Suprapubic skin (tissue), 4 donors: ENCODE data around the gene CAMK2D. TPM values are rescaled to one million over a fixed set of nuclear protein-coding genes. Genes with fewer than 3 reads are reported as not detected.

ENCODE experiments used
- DNase-seq, 2 donors: peaks; one replicate each; pipeline ENCODE4 v3.0.0-alpha.2; 2019; ENCODE audit warnings: low spot score in 2 of 2
- H3K27ac ChIP-seq: fragments of 200-600 bp; sonication (generic); one replicate; pipeline ENCODE4 v1.5.1; 2019
- H3K27me3 ChIP-seq: fragments of 200-600 bp; sonication (generic); one replicate; pipeline ENCODE4 v1.5.1; 2019
- H3K36me3 ChIP-seq: fragments of 200-600 bp; sonication (generic); one replicate; pipeline ENCODE4 v1.5.1; 2019
- H3K4me1 ChIP-seq: fragments of 200-600 bp; sonication (generic); one replicate; pipeline ENCODE4 v1.5.1; 2019
- H3K4me3 ChIP-seq: fragments of 200-600 bp; sonication (generic); one replicate; pipeline ENCODE4 v1.5.1; 2019; ENCODE audit warnings: mild to moderate bottlenecking
- H3K9me3 ChIP-seq: fragments of 200-600 bp; sonication (generic); one replicate; pipeline ENCODE4 v1.5.1; 2019
- CTCF ChIP-seq, 2 donors: fragments of 200-600 bp in 1 of 2; fragments of 450-650 bp in 1 of 2; sonication (generic) in 1 of 2; IDR thresholded peaks; one replicate each; pipeline ENCODE4 v1.5.1; 2016 to 2019; ENCODE audit warnings: antibody characterized with exemption in 2 of 2, mild to moderate bottlenecking in 1 of 2, moderate library complexity in 1 of 2
- EP300 ChIP-seq: sonication (generic); formaldehyde crosslinking; IDR thresholded peaks from one replicate; pipeline ENCODE4 v1.6.1; 2017; ENCODE audit warnings: antibody characterized with exemption
- POLR2A ChIP-seq, 2 donors: fragments of 450-650 bp; IDR thresholded peaks; one replicate each; pipeline ENCODE4 v1.6.1; 2017; ENCODE audit warnings: antibody characterized with exemption in 2 of 2, mild to moderate bottlenecking in 2 of 2, moderate library complexity in 2 of 2
- POLR2AphosphoS5 ChIP-seq, 3 donors: sonication (generic); formaldehyde crosslinking; IDR thresholded peaks; one replicate each; pipeline ENCODE4 v1.6.1; 2017; ENCODE audit warnings: antibody characterized with exemption in 3 of 3
- WGBS: methylation state at CpG from one replicate; pipeline ENCODE4 v1.1.5; 2018; 5-methylcytosine and 5-hydroxymethylcytosine counted together
- total RNA-seq, 4 donors: library from RNA; depleted of rRNA; stranded (reverse); fragments of >200 nt; gene quantifications; one replicate each; pipeline ENCODE4 v1.1.0, GENCODE V29; 2016

The CAMK2D gene
- total RNA-seq, 4 donors from 2014 or later, result 21.5 to 38.2 (median 30.5) TPM

DNA sequence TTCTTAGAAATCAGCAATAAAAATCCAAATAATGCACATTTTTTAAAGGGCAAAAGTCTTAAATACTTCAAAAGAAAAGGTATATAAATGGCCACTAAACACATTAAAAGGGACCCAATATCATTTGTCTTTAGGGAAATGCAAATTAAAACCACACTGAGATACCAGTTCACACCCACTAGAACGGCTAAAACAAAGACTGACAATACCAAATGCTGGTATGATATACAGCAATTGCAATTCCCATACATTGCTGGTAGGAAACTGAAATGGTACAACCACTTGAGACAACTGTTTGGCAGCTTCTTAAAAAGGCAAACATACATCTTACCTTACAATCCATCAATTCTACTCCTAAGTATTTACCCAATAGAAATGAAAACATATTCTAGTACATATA lies 33.7 kb downstream of the CAMK2D start:
- no peak for TF ChIP-seq EP300
- TF ChIP-seq POLR2A (IDR thresholded peaks at IDR 0.05), result no peak
- no peak for TF ChIP-seq CTCF (IDR thresholded peaks at IDR 0.05)
- no peak for TF ChIP-seq POLR2AphosphoS5 (IDR thresholded peaks at IDR 0.05)
- Histone ChIP-seq H3K36me3 (no peaks in the 10 kb centered on the region), H3K9me3 (no peaks in the 10 kb centered on the region), H3K4me3 (no peak overlapping the region), H3K27ac (no peak overlapping the region), H3K4me1 (no peaks in the 10 kb centered on the region), H3K27me3 (no peaks in the 10 kb centered on the region)
- DNase-seq, result no peak
- WGBS, result 82% methylated on average over 1 of the region's 1 CpG

GRCh38 chr4:113725963-113726362 lies 35.6 kb downstream of the CAMK2D start:
- no peaks in the 10 kb centered on the region for H3K36me3 ChIP-seq
- 91% methylated on average over 1 of the region's 1 CpG for WGBS
- no peak for DNase-seq
- H3K27ac ChIP-seq, result no peak overlapping the region
- no peaks in the 10 kb centered on the region for H3K27me3 ChIP-seq
- no peak overlapping the region for H3K4me3 ChIP-seq
- H3K4me1 ChIP-seq, result no peaks in the 10 kb centered on the region
- TF ChIP-seq POLR2AphosphoS5 (IDR thresholded peaks at IDR 0.05) (no peak), CTCF (IDR thresholded peaks at IDR 0.05) (no peak), EP300 (no peak), POLR2A (IDR thresholded peaks at IDR 0.05) (no peak)
- no peaks in the 10 kb centered on the region for H3K9me3 ChIP-seq

- Histone ChIP-seq H3K9me3 (no peaks in the 10 kb centered on the region), H3K4me3 (no peak overlapping the region), H3K4me1 (no peaks in the 10 kb centered on the region), H3K36me3 (no peaks in the 10 kb centered on the region), H3K27ac (no peak overlapping the region), H3K27me3 (no peaks in the 10 kb centered on the region)
- TF ChIP-seq POLR2A (IDR thresholded peaks at IDR 0.05) (no peak), POLR2AphosphoS5 (IDR thresholded peaks at IDR 0.05) (no peak), CTCF (IDR thresholded peaks at IDR 0.05) (no peak), EP300 (no peak)
- DNase-seq, result no peak
- WGBS, result 86% methylated on average over 1 of the region's 1 CpG
These were observed 43.3 kb downstream of the CAMK2D start for GRCh38 chr4:113718252-113718651.

GRCh38 chr4:113711883-113712662 lies 49.5 kb downstream of the CAMK2D start:
- no peak overlapping the region for H3K27ac ChIP-seq
- DNase-seq, result no peak
- H3K9me3 ChIP-seq, result no peaks in the 10 kb centered on the region
- 95% methylated on average over 1 of the region's 1 CpG for WGBS
- no peak for TF ChIP-seq EP300
- TF ChIP-seq CTCF (IDR thresholded peaks at IDR 0.05), result no peak
- no peak for TF ChIP-seq POLR2A (IDR thresholded peaks at IDR 0.05)
- no peak for TF ChIP-seq POLR2AphosphoS5 (IDR thresholded peaks at IDR 0.05)
- H3K4me3 ChIP-seq, result no peak overlapping the region
- no peaks in the 10 kb centered on the region for H3K4me1 ChIP-seq
- H3K27me3 ChIP-seq, result no peaks in the 10 kb centered on the region
- no peaks in the 10 kb centered on the region for H3K36me3 ChIP-seq

- WGBS, result 7% methylated on average over 1 of the region's 1 CpG
- no peaks in the 10 kb centered on the region for H3K36me3 ChIP-seq
- TF ChIP-seq POLR2A (IDR thresholded peaks at IDR 0.05) (no peak), EP300 (no peak), CTCF (IDR thresholded peaks at IDR 0.05) (no peak)
- H3K4me3 ChIP-seq, result no peak overlapping the region
- no peak overlapping the region for H3K27ac ChIP-seq
- no peaks in the 10 kb centered on the region for H3K27me3 ChIP-seq
- H3K9me3 ChIP-seq, result no peaks in the 10 kb centered on the region
- no peak for DNase-seq
- H3K4me1 ChIP-seq, result no peaks in the 10 kb centered on the region
These were observed 53.3 kb downstream of the CAMK2D start for GRCh38 chr4:113708250-113708649.
